ENCODE data around the gene CYP26C1. TPM values are rescaled to one million over a fixed set of nuclear protein-coding genes. Genes with fewer than 3 reads are reported as not detected.

Gene CYP26C1
- total RNA-seq, 2 experiments from 2014 or later, result 0.15 to 0.19 TPM

DNA sequence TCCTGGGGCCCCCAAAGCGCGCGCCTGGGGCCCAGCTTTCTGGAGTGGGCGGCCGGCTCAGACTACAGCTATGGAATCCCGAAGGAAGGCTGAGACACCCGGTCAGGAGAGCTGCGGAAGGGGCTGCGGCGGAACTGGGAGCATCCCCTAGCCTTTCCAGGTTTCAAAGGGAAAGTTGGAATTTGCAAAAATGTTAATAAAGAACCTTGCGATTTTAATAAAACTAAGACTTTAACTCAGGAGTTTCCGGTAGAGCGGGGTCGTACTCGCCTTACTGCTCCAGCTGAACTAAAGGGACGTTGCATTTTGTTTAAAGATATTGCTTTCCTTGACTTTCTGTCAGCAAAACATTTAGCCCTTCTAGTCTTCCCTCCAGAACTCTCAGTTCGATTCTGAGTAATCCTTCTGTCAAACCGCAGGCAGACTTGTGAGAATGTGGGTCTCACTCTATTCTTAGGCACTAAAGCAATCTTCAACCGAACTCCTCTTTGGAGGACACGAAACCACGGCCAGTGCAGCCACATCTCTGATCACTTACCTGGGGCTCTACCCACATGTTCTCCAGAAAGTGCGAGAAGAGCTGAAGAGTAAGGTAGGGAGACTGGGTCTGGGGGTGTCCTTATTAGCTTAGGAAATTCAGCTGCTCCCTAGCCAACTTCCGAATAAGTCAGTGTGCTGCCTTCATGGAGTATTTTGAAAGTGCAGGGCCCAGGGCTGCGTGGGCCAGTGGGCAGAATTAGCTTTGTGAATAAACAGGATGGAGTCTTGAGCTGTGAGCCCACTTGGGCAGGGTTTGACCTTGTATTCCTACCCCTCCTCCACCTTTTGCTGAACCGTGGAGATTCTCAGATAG is 15.0 kb downstream of the CYP26C1 start:
- H3K9me2 ChIP-seq (ENCODE audit: insufficient read depth, low read length), result no peaks in the 10 kb centered on the region
- H3K36me3 ChIP-seq (ENCODE audit: insufficient read depth, low read length), result no peaks in the 10 kb centered on the region
- H3K27ac ChIP-seq (ENCODE audit: low read depth, low read length, poor library complexity, severe bottlenecking), result no peak overlapping the region
- no peak overlapping the region for H3K4me3 ChIP-seq (ENCODE audit: low read depth, low read length, poor library complexity, severe bottlenecking)
- TF ChIP-seq EZH2phosphoT487 (IDR thresholded peaks at IDR 0.05; ENCODE audit: borderline replicate concordance, low read depth, low read length) (no peak), CTCF (conservative IDR thresholded peaks at IDR 0.05; ENCODE audit: low read length) (no peak)
- H2AFZ ChIP-seq (ENCODE audit: low read length), result no peak overlapping the region
- no TSS peak for BruUV-seq (replicated peaks)
- ChIA-PET POLR2A (interaction anchor here (0.6 kb wide), 1 partner anchor 23 kb away, joined by 3 read pairs; no protein-coding TSS in a partner anchor), CTCF (ENCODE audit: unreplicated experiment) (no interaction called here)
- no peaks in the 10 kb centered on the region for H3K9me3 ChIP-seq (ENCODE audit: low read length)
- H4K20me1 ChIP-seq (ENCODE audit: insufficient read depth, low read length), result no peaks in the 10 kb centered on the region
- no peaks in the 10 kb centered on the region for H3K4me1 ChIP-seq (ENCODE audit: insufficient read depth, low read length, poor library complexity, severe bottlenecking)
- H3K79me2 ChIP-seq (ENCODE audit: insufficient read depth, low read depth, low read length), result no peaks in the 10 kb centered on the region
- intact Hi-C loops (cut with micrococcal nuclease; ENCODE audit: unreplicated experiment), result no loop called here
- no peak overlapping the region for H3K4me2 ChIP-seq (ENCODE audit: low read length)
- no peak for DNase-seq (ENCODE audit: low spot score)

DNA sequence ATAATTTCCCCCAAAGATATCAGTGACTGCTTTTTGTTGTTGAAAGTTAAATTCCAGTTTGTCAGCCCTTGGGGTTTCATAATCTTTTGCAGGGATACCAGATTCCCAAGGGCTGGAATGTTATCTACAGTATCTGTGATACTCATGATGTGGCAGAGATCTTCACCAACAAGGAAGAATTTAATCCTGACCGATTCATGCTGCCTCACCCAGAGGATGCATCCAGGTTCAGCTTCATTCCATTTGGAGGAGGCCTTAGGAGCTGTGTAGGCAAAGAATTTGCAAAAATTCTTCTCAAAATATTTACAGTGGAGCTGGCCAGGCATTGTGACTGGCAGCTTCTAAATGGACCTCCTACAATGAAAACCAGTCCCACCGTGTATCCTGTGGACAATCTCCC is 16.3 kb downstream of the CYP26C1 start:
- no peak for DNase-seq (ENCODE audit: low spot score)
- ChIA-PET POLR2A (interaction anchor here (1.1 kb wide), 2 partner anchors 20 to 23 kb away, joined by 3 read pairs; no protein-coding TSS in a partner anchor), CTCF (ENCODE audit: unreplicated experiment) (interaction anchor here (0.6 kb wide), 1 partner anchor 268 kb away, joined by 3 read pairs; no protein-coding TSS in a partner anchor)
- no peak overlapping the region for H3K27ac ChIP-seq (ENCODE audit: low read depth, low read length, poor library complexity, severe bottlenecking)
- no peaks in the 10 kb centered on the region for H3K4me1 ChIP-seq (ENCODE audit: insufficient read depth, low read length, poor library complexity, severe bottlenecking)
- H3K4me2 ChIP-seq (ENCODE audit: low read length), result no peak overlapping the region
- BruUV-seq (replicated peaks), result no TSS peak
- no peaks in the 10 kb centered on the region for H3K36me3 ChIP-seq (ENCODE audit: insufficient read depth, low read length)
- intact Hi-C loops (cut with micrococcal nuclease; ENCODE audit: unreplicated experiment), result no loop called here
- no peak overlapping the region for H2AFZ ChIP-seq (ENCODE audit: low read length)
- H3K9me2 ChIP-seq (ENCODE audit: insufficient read depth, low read length), result no peaks in the 10 kb centered on the region
- no peaks in the 10 kb centered on the region for H4K20me1 ChIP-seq (ENCODE audit: insufficient read depth, low read length)
- TF ChIP-seq CTCF (conservative IDR thresholded peaks at IDR 0.05; ENCODE audit: low read length) (no peak), EZH2phosphoT487 (IDR thresholded peaks at IDR 0.05; ENCODE audit: borderline replicate concordance, low read depth, low read length) (no peak)
- H3K79me2 ChIP-seq (ENCODE audit: insufficient read depth, low read depth, low read length), result no peaks in the 10 kb centered on the region
- no peaks in the 10 kb centered on the region for H3K9me3 ChIP-seq (ENCODE audit: low read length)
- no peak overlapping the region for H3K4me3 ChIP-seq (ENCODE audit: low read depth, low read length, poor library complexity, severe bottlenecking)

DNA sequence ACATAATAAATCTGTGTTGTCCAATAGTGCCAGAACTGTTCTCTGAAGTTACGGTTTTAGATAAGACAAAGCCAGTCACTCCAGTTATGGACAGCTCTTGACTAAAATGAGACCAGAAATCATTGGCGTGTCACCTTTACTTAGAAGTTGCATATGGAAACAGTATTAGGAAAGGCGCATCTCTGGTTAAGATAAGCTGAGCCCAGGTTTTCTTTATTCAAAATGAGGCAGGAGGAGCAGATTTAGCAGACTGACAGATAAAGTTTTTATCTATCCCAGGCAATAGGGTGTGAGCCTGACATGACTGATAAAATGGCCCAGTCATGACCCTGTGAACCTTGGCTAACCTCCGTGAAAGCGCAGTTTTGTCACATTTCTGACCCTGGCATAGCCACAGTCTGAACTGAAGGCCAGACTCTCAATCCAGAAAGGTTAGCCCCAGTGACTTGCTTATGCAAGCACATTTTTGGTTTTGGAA is 17.3 kb downstream of the CYP26C1 start:
- TF ChIP-seq EZH2phosphoT487 (IDR thresholded peaks at IDR 0.05; ENCODE audit: borderline replicate concordance, low read depth, low read length) (no peak), CTCF (conservative IDR thresholded peaks at IDR 0.05; ENCODE audit: low read length) (no peak)
- Histone ChIP-seq H3K4me2 (ENCODE audit: low read length) (no peak overlapping the region), H4K20me1 (ENCODE audit: insufficient read depth, low read length) (no peaks in the 10 kb centered on the region), H3K79me2 (ENCODE audit: insufficient read depth, low read depth, low read length) (no peaks in the 10 kb centered on the region), H3K36me3 (ENCODE audit: insufficient read depth, low read length) (no peaks in the 10 kb centered on the region), H3K27ac (ENCODE audit: low read depth, low read length, poor library complexity, severe bottlenecking) (no peak overlapping the region), H3K9me3 (ENCODE audit: low read length) (no peaks in the 10 kb centered on the region), H3K4me3 (ENCODE audit: low read depth, low read length, poor library complexity, severe bottlenecking) (no peak overlapping the region), H2AFZ (ENCODE audit: low read length) (no peak overlapping the region), H3K4me1 (ENCODE audit: insufficient read depth, low read length, poor library complexity, severe bottlenecking) (no peaks in the 10 kb centered on the region), H3K9me2 (ENCODE audit: insufficient read depth, low read length) (no peaks in the 10 kb centered on the region)
- POLR2A ChIA-PET, result interaction anchor here (0.5 to 1.1 kb wide), 3 partner anchors 22 to 454 kb away, joined by 3 to 5 read pairs (median 3); no protein-coding TSS in a partner anchor
- intact Hi-C loops (cut with micrococcal nuclease; ENCODE audit: unreplicated experiment), result no loop called here
- no peak for DNase-seq (ENCODE audit: low spot score)
- CTCF ChIA-PET (ENCODE audit: unreplicated experiment), result no interaction called here
- BruUV-seq (replicated peaks), result no TSS peak

Measured in OCI-LY7 (cell line).